ENCODE results near the gene ATP6V1F.
A peak's percentile ranks its signal among the peaks of the same experiment; 100 is the strongest.
"Not testable (repeated sequence)": the region's sequence is repeated elsewhere in the genome, so short reads cannot be mapped to it uniquely, and the experiment has no call there.

Gene ATP6V1F

DNA sequence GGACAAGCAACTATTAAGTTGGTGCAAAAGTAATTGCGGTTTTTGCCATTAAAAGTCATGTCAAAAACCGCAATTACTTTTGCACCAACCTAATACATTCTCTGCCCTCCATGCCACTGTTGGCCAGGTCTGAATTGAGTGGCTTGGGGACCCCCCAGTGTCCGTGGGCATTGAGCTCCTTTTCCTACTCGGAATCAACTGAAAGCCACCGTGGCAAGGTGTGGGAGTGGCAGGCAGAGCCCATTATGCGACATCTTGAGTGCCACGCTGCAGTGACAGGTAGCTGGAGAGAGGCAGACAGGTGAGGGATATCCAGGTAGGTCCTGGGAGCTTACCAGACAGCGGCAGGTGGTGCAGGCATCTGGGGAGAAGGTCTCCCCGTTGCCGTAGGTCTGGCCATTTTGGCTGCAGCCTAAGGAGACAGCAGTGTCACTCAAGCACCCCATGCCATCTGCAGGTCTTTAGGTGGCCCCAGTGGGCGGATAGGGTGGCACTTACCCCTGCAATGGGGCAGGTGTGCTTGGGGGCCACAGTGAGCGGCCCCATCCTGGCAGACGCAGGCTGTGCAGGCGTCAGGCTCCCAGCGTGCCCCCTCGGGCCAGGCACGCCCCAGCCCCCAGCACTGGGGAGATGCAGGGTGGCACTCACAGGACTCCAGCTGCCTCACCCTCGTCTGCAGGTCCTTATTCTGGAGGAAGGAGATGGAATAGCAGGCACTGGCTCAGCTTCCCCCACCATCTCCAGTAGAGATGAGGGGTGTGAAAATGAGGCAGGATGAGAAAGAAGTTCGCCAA is 44.3 kb downstream of the ATP6V1F start:
- Mint-ChIP-seq H3K4me3 (no peak overlapping the region), H3K27me3 (peaks cover 25% of the 10 kb centered on the region), H3K27ac (no peak overlapping the region), H3K36me3 (no peaks in the 10 kb centered on the region), H3K4me1 (no peaks in the 10 kb centered on the region), H3K9me3 (no peaks in the 10 kb centered on the region)

DNA sequence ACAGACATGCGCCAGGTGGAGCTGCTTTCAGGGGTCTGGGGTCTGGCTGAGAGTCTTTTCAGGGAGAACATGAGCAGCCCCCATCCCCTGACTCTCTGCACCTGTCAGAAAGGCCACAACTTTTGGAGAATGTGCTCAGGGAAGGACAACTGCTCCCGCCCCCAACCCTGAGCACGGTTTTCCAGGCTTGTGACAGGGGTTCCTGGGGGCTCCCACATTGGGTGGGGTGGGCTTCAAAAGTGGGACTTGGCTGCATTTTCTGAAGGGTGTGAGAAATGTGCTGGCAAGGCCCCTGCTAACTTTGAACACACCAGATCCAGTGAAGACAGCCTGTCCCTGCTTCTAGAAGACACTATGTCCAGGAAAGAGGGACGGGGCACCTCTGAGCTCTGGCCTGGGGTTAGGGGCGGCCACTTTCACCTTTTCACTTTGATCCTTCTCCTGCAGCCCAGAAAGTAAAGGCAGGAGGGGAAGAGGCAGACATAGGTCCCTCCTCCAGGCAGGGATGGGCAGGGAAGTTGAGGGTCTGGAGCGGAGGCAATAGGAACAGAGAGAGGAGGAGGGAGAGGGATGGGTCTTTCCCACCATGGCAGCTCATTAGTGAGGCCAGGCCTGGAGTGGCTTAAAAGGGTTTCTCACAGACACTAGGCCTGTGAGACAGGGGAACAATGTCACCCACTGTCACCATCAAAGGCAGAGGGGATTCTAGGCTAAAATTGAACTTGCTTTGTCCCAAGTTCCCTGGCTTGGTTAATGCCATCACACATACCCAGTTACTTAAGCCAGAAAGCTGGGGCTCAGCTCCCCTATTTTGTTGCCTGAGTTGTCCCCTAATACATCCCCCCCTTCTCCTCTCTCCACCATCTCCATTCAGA is 46.3 kb downstream of the ATP6V1F start:
- H3K4me1 Mint-ChIP-seq, result no peaks in the 10 kb centered on the region
- H3K27me3 Mint-ChIP-seq, result peaks cover 27% of the 10 kb centered on the region
- H3K9me3 Mint-ChIP-seq, result no peaks in the 10 kb centered on the region
- no peaks in the 10 kb centered on the region for H3K36me3 Mint-ChIP-seq
- H3K4me3 Mint-ChIP-seq, result no peak overlapping the region
- no peak overlapping the region for H3K27ac Mint-ChIP-seq

DNA sequence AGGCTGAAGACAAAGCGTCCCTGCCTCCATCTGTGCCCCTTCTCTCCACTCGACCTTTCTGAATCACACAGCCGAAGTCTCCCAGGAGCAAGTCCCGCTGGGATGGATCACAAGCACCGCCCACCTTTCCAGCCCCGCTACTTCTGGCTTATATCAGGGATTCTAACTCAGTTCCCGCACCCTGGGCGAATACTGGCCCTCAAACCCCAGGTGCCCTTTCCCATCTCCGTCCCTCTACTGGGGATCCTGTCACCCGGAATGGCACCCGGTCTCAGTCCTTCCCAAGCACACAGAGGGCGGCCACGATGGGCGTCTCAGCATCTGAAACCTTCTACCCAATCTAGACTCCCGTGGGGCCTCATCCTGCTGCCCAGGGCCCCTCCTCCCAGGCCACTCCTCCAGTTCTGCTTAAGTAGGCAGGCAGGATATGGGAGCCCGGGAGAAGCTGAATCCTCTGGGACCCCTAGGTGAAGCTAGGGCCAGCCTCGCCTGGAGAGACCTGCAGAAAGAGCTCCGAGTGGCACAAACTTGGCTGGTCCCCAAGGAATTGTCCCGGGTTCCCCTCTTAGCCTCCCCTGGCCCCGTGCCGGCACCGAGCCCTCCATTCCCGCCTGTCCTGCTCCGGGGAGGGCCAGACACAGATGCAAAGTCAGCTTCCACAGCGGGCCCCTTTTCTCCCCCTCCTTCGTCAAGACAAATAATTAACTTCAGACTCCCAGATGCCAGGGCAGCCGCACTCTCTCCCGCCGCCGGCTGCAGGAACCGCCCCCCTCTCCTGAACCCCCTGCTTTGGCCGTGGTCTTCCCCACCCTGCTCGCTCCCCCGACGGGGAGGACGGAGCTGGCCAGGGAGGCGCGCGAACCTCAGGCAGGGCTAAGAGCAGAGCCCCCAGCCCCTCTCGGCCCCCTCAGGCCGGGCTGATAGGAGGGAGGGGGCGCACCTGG is 47.2 kb downstream of the ATP6V1F start:
- Mint-ChIP-seq H3K36me3 (no peaks in the 10 kb centered on the region), H3K27ac (no peak overlapping the region), H3K4me1 (peaks cover 5% of the 10 kb centered on the region), H3K9me3 (no peaks in the 10 kb centered on the region), H3K27me3 (peaks cover 34% of the 10 kb centered on the region), H3K4me3 (no peak overlapping the region)

DNA sequence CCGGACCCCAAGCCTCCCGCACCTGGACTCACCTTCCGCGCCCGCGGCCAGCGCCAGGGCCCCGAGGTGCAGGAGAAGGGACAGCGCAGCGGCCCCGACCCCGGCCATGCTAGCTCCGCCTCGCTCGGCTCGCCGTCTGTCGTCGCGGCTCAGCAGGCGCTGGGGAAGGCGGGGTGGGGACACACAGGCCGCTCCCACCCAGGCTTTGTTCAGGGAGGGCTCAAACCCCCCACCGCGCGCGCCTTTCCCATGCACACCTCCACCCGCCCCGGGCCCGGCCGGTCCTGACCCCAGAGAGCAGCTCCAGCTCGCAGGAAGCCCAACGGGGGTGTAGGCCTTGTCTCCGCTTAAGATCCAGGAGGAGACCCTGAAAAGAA is 47.9 kb downstream of the ATP6V1F start, which contains the start of gene KCP:
KCP (minus strand) TSS at position 141 of the 377 bp plus-strand sequence; CDS start at position 108, 33 bp downstream.
- peaks cover 37% of the 10 kb centered on the region for H3K27me3 Mint-ChIP-seq

DNA sequence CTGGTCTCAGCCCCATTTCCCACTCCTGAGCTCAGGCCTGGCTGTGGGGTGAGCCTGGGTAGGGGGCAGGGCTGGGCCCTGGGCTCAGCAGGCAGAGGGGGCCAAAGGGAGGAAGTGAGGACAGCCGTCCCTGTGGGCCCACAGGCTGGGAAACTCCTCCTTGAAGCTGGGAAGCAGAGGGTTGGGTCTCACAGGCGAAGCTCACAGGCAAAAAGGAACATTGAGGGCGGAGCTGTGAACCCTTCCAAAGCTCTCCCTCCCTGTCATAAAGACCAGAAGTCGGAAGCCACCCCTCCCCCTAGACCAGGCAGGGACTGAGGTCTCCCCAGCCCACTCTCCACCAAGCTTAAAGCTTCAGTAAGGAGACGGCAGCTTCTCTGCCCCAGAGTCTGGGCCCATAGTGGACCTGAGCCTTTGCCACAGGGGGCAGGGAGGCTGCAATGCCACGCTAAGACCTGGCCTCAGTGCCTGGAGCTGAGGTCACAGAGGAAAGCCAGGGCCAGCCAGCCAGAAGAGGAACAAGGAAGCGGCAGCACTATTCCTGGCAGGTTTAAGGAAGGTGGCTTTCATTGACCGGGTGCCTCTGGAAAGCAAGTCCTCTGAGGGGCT is 48.9 kb downstream of the ATP6V1F start:
- H3K4me3 Mint-ChIP-seq, result no peak overlapping the region
- no peaks in the 10 kb centered on the region for H3K36me3 Mint-ChIP-seq
- H3K27ac Mint-ChIP-seq, result no peak overlapping the region
- H3K4me1 Mint-ChIP-seq, result peaks cover 10% of the 10 kb centered on the region
- H3K9me3 Mint-ChIP-seq, result no peaks in the 10 kb centered on the region
- peaks cover 36% of the 10 kb centered on the region for H3K27me3 Mint-ChIP-seq

More for the DNA sequence above, 47.9 kb downstream of the ATP6V1F start, which contains the start of gene KCP:
- H3K36me3 Mint-ChIP-seq, result no peaks in the 10 kb centered on the region
- H3K4me3 Mint-ChIP-seq, result no peak within 1 kb of the TSS
- H3K9me3 Mint-ChIP-seq, result no peaks in the 10 kb centered on the region
- no peak within 1 kb of the TSS for H3K27ac Mint-ChIP-seq
- peaks cover 9% of the 10 kb centered on the region for H3K4me1 Mint-ChIP-seq

DNA sequence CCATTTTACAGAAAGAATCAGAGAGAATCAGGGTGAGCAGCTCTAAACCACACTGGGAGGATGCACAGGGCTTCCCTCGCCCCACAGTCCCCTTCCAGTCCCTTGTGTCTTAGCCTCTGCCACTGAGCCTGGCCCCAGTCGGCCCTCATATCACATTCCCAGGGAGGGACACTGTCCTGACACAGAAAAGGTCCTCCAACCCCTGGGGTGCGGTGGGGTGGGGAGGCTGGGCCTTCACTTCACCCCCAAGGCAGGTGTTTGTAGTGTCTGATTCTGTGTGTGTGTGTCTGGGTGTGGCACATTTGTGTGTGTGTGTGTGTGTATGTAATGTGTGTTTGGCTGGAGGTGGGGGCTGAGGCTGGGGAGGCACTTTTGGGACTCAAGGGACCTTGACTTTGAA is 49.6 kb downstream of the ATP6V1F start:
- H3K36me3 Mint-ChIP-seq, result no peaks in the 10 kb centered on the region
- H3K9me3 Mint-ChIP-seq, result no peaks in the 10 kb centered on the region
- H3K4me1 Mint-ChIP-seq, result peaks cover 10% of the 10 kb centered on the region
- H3K27ac Mint-ChIP-seq, result no peak overlapping the region
- no peak overlapping the region for H3K4me3 Mint-ChIP-seq
- peaks cover 42% of the 10 kb centered on the region for H3K27me3 Mint-ChIP-seq

DNA sequence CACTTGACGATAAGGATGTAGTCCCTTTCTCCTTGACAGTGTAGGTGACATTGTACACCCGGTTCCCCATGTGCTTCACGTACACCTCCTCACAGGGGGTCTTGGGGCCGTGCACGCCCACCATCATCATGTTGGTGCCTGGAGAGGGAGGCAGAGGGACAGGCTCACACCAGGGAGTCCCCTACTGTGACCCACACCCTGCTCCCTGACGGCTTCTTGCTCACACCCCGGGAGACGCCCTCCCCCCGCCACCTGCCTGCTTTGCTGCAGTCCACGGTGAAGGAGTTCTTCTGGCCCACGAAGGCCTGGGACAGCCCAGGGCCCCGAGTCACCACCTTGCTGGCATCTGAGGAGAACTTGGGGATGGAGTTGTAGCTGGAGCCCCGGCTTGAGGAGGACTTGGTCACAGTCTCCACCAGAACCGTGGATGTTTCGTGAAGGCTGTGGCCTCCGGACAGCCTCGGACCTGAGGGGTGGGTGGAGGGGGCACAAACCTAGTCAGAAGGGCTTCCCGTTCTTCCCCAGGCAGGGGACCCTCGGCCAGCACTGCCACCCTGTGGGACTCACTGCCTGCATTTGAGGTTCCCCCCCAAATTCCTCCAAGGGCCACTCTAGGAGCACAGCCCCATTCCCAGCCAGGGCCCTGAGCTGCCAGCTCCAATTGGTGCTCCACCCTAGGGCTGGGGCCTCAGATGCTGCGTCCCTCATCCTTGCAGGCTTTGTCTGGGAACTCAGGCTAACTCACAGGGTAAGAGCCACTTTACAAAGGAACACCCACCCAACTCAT is 50.2 kb downstream of the ATP6V1F start:
- H3K4me1 Mint-ChIP-seq, H3K9me3 Mint-ChIP-seq, H3K36me3 Mint-ChIP-seq, H3K27ac Mint-ChIP-seq, H3K4me3 Mint-ChIP-seq: not testable (repeated sequence)
- H3K27me3 Mint-ChIP-seq, result peaks cover 38% of the 10 kb centered on the region

DNA sequence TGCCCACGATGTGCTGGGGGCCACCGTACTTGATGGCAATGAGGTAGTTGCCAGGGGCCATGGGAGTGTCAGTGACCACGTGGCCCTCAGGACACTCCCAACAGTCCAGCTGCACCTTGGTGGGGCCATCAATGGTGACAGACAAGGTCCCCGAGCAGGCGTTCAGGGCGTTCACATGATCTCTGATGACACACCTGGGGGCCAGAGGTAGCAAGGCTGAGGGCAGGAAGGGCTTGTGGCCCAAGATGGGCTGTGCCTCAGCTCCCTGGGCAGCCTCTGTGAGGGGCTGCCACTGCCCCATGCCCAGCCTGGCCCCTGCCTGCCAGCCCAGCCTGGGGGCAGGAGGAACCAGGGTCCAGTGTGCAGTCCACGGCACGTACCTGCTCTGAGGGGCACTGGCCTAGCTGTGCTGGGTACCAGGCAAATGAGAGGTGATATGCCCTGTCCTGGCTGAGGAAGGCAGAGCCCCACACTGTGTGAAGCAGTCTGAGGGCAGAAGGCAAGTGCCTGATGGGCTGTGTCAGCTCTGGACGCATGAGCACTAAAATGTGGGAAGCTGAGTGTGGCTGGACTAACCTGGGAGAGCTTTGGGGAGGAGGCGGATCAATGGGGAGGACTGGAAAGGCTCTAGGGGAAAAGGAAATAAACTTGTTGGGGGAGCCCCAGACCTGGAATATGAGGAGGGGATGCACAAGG is 51.4 kb downstream of the ATP6V1F start:
- peak overlapping the region; percentile 26 for H3K4me3 Mint-ChIP-seq
- H3K36me3 Mint-ChIP-seq, result no peaks in the 10 kb centered on the region
- no peaks in the 10 kb centered on the region for H3K9me3 Mint-ChIP-seq
- peaks cover 41% of the 10 kb centered on the region for H3K27me3 Mint-ChIP-seq
- H3K4me1 Mint-ChIP-seq, result peaks cover 10% of the 10 kb centered on the region
- H3K27ac Mint-ChIP-seq, result no peak overlapping the region

DNA sequence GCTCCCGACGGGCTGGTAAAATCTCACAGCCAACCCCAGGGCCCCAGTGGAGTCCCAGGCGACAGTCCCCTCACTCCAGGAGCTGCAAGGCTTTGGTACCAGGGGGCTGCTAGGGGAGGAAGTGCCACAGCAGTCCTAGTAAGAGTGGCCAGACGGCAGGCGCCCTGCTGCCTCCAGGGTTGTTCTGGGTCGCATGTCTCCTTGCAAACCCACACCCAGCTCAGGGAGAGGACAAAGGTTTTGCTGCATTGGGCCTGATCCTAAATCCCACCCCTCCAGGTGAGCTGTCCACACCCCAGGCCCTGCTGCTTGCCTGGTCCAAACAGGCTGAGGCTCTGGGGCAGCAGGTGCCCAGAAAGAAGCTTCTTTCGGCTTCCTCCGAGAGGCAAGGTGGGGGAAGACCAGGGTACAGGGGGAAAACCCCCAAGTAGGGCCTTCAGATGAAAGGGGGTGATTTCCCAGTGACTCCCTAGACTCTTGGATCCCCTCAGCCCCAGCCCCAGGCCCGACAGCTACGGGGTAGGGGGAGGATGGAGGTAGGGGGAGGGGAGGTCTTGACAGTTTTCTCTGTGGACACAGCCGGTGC is 52.0 kb downstream of the ATP6V1F start:
- H3K27ac Mint-ChIP-seq, result no peak overlapping the region
- peak overlapping the region; percentile 26 for H3K4me3 Mint-ChIP-seq
- no peaks in the 10 kb centered on the region for H3K9me3 Mint-ChIP-seq
- H3K27me3 Mint-ChIP-seq, result peaks cover 36% of the 10 kb centered on the region
- H3K4me1 Mint-ChIP-seq, result peaks cover 10% of the 10 kb centered on the region
- no peaks in the 10 kb centered on the region for H3K36me3 Mint-ChIP-seq

DNA sequence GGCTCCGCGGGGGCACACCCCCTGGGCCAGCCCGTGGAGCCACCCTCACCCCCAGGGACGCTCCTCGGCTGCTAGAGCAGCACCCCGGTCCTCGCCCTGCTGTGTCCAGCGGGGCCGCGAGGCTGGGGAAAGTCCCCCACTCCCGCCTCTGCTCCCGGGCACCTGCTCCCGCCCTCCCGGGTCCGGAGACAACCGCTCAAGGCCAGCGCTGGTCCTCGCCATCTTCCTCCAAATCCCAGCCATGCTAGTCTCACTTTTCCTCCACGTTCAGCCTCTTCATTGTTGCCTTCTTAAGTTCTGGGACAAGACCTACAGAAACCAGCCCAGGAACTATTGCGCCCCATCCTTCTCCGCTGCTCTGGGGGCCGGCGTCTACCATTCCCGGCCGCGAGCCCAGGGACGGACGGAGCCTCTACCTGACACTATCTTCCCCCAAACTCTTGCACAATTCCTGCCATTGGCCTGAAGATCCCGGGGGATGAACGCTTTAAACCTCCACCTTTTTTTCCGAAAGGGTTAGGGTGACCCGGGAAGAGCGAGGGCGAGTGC is 52.7 kb downstream of the ATP6V1F start:
- H3K4me1 Mint-ChIP-seq, result peaks cover 10% of the 10 kb centered on the region
- H3K36me3 Mint-ChIP-seq, result no peaks in the 10 kb centered on the region
- H3K27ac Mint-ChIP-seq, result no peak overlapping the region
- no peaks in the 10 kb centered on the region for H3K9me3 Mint-ChIP-seq
- H3K27me3 Mint-ChIP-seq, result peaks cover 34% of the 10 kb centered on the region
- peak overlapping the region; percentile 38 for H3K4me3 Mint-ChIP-seq
